ENCODE measurements around the gene GJB3.
"Not testable (repeated sequence)": the region's sequence is repeated elsewhere in the genome, so short reads cannot be mapped to it uniquely, and the experiment has no call there.

Gene GJB3

GRCh38 chr1:34816778-34817177, 35.8 kb downstream of the GJB3 start:
- TF ChIP-seq Cebpa-rat (IDR thresholded peaks at IDR 0.05): no peak
- H3K9ac ChIP-seq: no peak overlapping the region
- H3K36me3 ChIP-seq: no peaks in the 10 kb centered on the region
- no peaks in the 10 kb centered on the region for H4K20me1 ChIP-seq
- no peaks in the 10 kb centered on the region for H3K9me3 ChIP-seq
- no peak overlapping the region for H3K4me3 ChIP-seq
- no peak overlapping the region for H3K4me2 ChIP-seq
- H3K4me1 ChIP-seq: peaks cover 9% of the 10 kb centered on the region
- no peaks in the 10 kb centered on the region for H3K27me3 ChIP-seq
- no peak overlapping the region for H3K27ac ChIP-seq

- H3K4me3 ChIP-seq, H3K9me3 ChIP-seq, H3K4me2 ChIP-seq, H3K36me3 ChIP-seq, H4K20me1 ChIP-seq, H3K9ac ChIP-seq, H3K27ac ChIP-seq, H3K27me3 ChIP-seq: not testable (repeated sequence)
- H3K4me1 ChIP-seq: peaks cover 15% of the 10 kb centered on the region
Observed at GRCh38 chr1:34818862-34819261, 37.8 kb downstream of the GJB3 start.

- H3K36me3 ChIP-seq: no peaks in the 10 kb centered on the region
- no peak overlapping the region for H3K4me3 ChIP-seq
- H3K4me1 ChIP-seq: peaks cover 16% of the 10 kb centered on the region; the same call in 1 of the 2 replicates
- no peak overlapping the region for H3K9ac ChIP-seq
- H4K20me1 ChIP-seq: no peaks in the 10 kb centered on the region
- no peaks in the 10 kb centered on the region for H3K27me3 ChIP-seq
- no peaks in the 10 kb centered on the region for H3K9me3 ChIP-seq
- no peak for TF ChIP-seq Cebpa-rat (IDR thresholded peaks at IDR 0.05)
- H3K27ac ChIP-seq: no peak overlapping the region
- H3K4me2 ChIP-seq: 0 out of 2 replicates have a peak overlapping the region, but pooled peaks have one; percentile 21
Observed at GRCh38 chr1:34822202-34822601, 41.2 kb downstream of the GJB3 start.

- H3K27ac ChIP-seq: no peak overlapping the region
Observed at GRCh38 chr1:34824817-34825454, 43.9 kb downstream of the GJB3 start.

GRCh38 chr1:34825455-34826091, 44.6 kb downstream of the GJB3 start:
- no peak overlapping the region for H3K9ac ChIP-seq
- H3K27ac ChIP-seq: no peak overlapping the region
- H3K27me3 ChIP-seq: no peaks in the 10 kb centered on the region
- H4K20me1 ChIP-seq: no peaks in the 10 kb centered on the region
- H3K4me1 ChIP-seq: peaks cover 36% of the 10 kb centered on the region
- H3K4me3 ChIP-seq: no peak overlapping the region
- no peaks in the 10 kb centered on the region for H3K36me3 ChIP-seq
- TF ChIP-seq Cebpa-rat (IDR thresholded peaks at IDR 0.05): no peak
- no peak overlapping the region for H3K4me2 ChIP-seq
- H3K9me3 ChIP-seq: no peaks in the 10 kb centered on the region

More at GRCh38 chr1:34824817-34825454, 43.9 kb downstream of the GJB3 start:
- Histone ChIP-seq H4K20me1 (no peaks in the 10 kb centered on the region), H3K27me3 (no peaks in the 10 kb centered on the region), H3K4me2 (no peak overlapping the region), H3K4me3 (no peak overlapping the region), H3K4me1 (peaks cover 36% of the 10 kb centered on the region), H3K9me3 (no peaks in the 10 kb centered on the region), H3K36me3 (no peaks in the 10 kb centered on the region), H3K9ac (no peak overlapping the region)
- no peak for TF ChIP-seq Cebpa-rat (IDR thresholded peaks at IDR 0.05)

GRCh38 chr1:34827341-34827941, 46.4 kb downstream of the GJB3 start:
- Histone ChIP-seq H3K27me3 (no peaks in the 10 kb centered on the region), H3K27ac (no peak overlapping the region), H3K9ac (no peak overlapping the region), H3K4me3 (no peak overlapping the region), H3K36me3 (no peaks in the 10 kb centered on the region), H3K4me1 (peaks cover 26% of the 10 kb centered on the region), H3K4me2 (no peak overlapping the region), H4K20me1 (no peaks in the 10 kb centered on the region), H3K9me3 (no peaks in the 10 kb centered on the region)
- TF ChIP-seq Cebpa-rat (IDR thresholded peaks at IDR 0.05): no peak

- no peak overlapping the region for H3K27ac ChIP-seq
- no peak overlapping the region for H3K4me3 ChIP-seq
- H3K4me2 ChIP-seq: 0 out of 2 replicates have a peak overlapping the region, but pooled peaks have one; percentile 18
- no peak overlapping the region for H3K9ac ChIP-seq
- H3K27me3 ChIP-seq: no peaks in the 10 kb centered on the region
- no peaks in the 10 kb centered on the region for H3K9me3 ChIP-seq
- H3K4me1 ChIP-seq: peaks cover 26% of the 10 kb centered on the region
- no peaks in the 10 kb centered on the region for H4K20me1 ChIP-seq
- no peak for TF ChIP-seq Cebpa-rat (IDR thresholded peaks at IDR 0.05)
- no peaks in the 10 kb centered on the region for H3K36me3 ChIP-seq
Observed at GRCh38 chr1:34828611-34829010, 47.6 kb downstream of the GJB3 start.

GRCh38 chr1:34829250-34829649, 48.2 kb downstream of the GJB3 start:
- Histone ChIP-seq H3K4me2 (peak overlapping the region; percentile 7), H3K36me3 (no peaks in the 10 kb centered on the region), H4K20me1 (no peaks in the 10 kb centered on the region), H3K4me3 (no peak overlapping the region), H3K9me3 (no peaks in the 10 kb centered on the region), H3K4me1 (peaks cover 26% of the 10 kb centered on the region), H3K27ac (no peak overlapping the region), H3K27me3 (no peaks in the 10 kb centered on the region), H3K9ac (no peak overlapping the region)
- no peak for TF ChIP-seq Cebpa-rat (IDR thresholded peaks at IDR 0.05)

GRCh38 chr1:34831721-34832246, 50.8 kb downstream of the GJB3 start:
- Histone ChIP-seq H3K27me3 (no peaks in the 10 kb centered on the region), H4K20me1 (no peaks in the 10 kb centered on the region), H3K9me3 (no peaks in the 10 kb centered on the region), H3K4me2 (no peak overlapping the region), H3K4me1 (peaks cover 27% of the 10 kb centered on the region), H3K27ac (no peak overlapping the region), H3K4me3 (no peak overlapping the region), H3K36me3 (no peaks in the 10 kb centered on the region), H3K9ac (no peak overlapping the region)
- TF ChIP-seq Cebpa-rat (IDR thresholded peaks at IDR 0.05): no peak

GRCh38 chr1:34833711-34834110, 52.7 kb downstream of the GJB3 start:
- H3K9ac ChIP-seq: no peak overlapping the region
- H3K36me3 ChIP-seq: no peaks in the 10 kb centered on the region
- no peaks in the 10 kb centered on the region for H4K20me1 ChIP-seq
- no peak overlapping the region for H3K4me3 ChIP-seq
- H3K4me1 ChIP-seq: peaks cover 18% of the 10 kb centered on the region
- TF ChIP-seq Cebpa-rat (IDR thresholded peaks at IDR 0.05): no peak
- H3K27ac ChIP-seq: no peak overlapping the region
- no peaks in the 10 kb centered on the region for H3K27me3 ChIP-seq
- H3K4me2 ChIP-seq: no peak overlapping the region
- H3K9me3 ChIP-seq: no peaks in the 10 kb centered on the region
